ENCODE data around the gene FUOM. TPM values are rescaled to one million over a fixed set of nuclear protein-coding genes. Genes with fewer than 3 reads are reported as not detected.

The FUOM gene
- total and polyA plus RNA-seq, 2 of the 8 experiments (the other 6 are each of a cell fraction or from before 2014, with no cell fraction given), result 22.0 to 30.4 TPM

DNA sequence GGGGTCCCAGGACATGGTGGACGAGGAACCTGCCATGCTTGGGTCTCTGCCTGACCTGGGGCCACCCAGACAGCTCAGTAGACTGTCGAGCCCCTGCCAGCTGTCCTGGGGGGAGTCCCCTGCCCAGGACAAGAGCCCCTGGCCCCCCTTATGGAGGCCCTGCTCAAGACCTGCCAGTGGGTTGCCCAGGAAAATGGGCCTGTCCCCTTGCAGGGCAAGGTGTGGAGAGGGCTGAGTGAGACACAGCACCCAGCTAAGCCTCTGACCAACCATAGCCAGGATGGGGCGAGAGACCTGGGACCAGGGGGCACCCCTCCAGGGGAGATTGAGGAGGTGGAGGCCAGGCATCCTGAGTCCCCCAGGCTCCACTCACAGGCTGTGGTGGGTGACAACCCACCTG lies 1.8 kb downstream of the FUOM start:
- Histone ChIP-seq H4K8ac (ENCODE audit: extremely low read depth, insufficient read depth, low read length) (no peak overlapping the region), H3K23ac (ENCODE audit: insufficient read length) (no peak overlapping the region), H3K4ac (replicated peaks; ENCODE audit: insufficient read length, low read depth, low read length) (no peak overlapping the region), H4K91ac (replicated peaks; ENCODE audit: insufficient read length, low read length) (no peak overlapping the region), H4K5ac (ENCODE audit: insufficient read length, low read depth, low read length) (no peak overlapping the region), H3K56ac (replicated peaks; ENCODE audit: insufficient read length, low read depth, low read length) (no peak overlapping the region), H3K4me2 (ENCODE audit: insufficient read depth in 1 of 2, low read depth in 2 of 2, low read length in 2 of 2) (peak overlapping the region in 1 of 2 experiments; percentile 1; a peak in 1 of 4 replicates), H2BK12ac (ENCODE audit: low read depth, low read length) (no peak overlapping the region), H3K79me1 (ENCODE audit: low read depth, low read length) (no peaks in the 10 kb centered on the region; the same call in 1 of the 2 replicates), H3K4me1 (replicated peaks in 1 of 4; ENCODE audit: control insufficient read depth in 3 of 4, insufficient read depth in 4 of 4, low read length in 3 of 4) (peaks cover 0 to 10% (median 5%) of the 10 kb centered on the region in 4 experiments; a peak in 4 of 7 replicates), H3K14ac (ENCODE audit: insufficient read length) (no peak overlapping the region), H3K9me3 (ENCODE audit: insufficient read depth in 2 of 2, low read depth in 1 of 2, low read length in 1 of 2) (no peaks in the 10 kb centered on the region), H2BK120ac (replicated peaks; ENCODE audit: low read depth, low read length) (no peak overlapping the region), H3K79me2 (ENCODE audit: control insufficient read depth in 1 of 2, insufficient read depth in 2 of 2, low read length in 2 of 2) (no peaks in the 10 kb centered on the region), H3K27ac (ENCODE audit: low read depth, low read length) (no peak overlapping the region), H2AFZ (ENCODE audit: low read length) (no peak overlapping the region), H3K36me3 (ENCODE audit: control insufficient read depth in 2 of 4, insufficient read depth in 4 of 4, low read length in 3 of 4) (no peaks in the 10 kb centered on the region; a peak in 2 of 8 replicates), H2BK15ac (ENCODE audit: low read length) (no peak overlapping the region), H3K4me3 (ENCODE audit: extremely low read depth in 1 of 4, insufficient read depth in 2 of 4, low read depth in 3 of 4, low read length in 4 of 4) (no peak overlapping the region), H2AK5ac (ENCODE audit: low read depth, low read length) (no peak overlapping the region), H3K18ac (ENCODE audit: extremely low read depth, low read length) (no peak overlapping the region), H4K20me1 (replicated peaks in 1 of 2; ENCODE audit: control insufficient read depth in 1 of 2, insufficient read depth in 2 of 2, low read length in 2 of 2) (peaks cover 3 to 17% of the 10 kb centered on the region in 2 experiments), H3K27me3 (replicated peaks in 1 of 4; ENCODE audit: control insufficient read depth in 3 of 4, extremely low read depth in 1 of 4, insufficient read depth in 3 of 4, low read length in 3 of 4) (peaks cover 0 to 19% (median 7%) of the 10 kb centered on the region in 4 experiments; a peak in 5 of 7 replicates), H2BK20ac (ENCODE audit: low read length) (no peak overlapping the region), H3K9ac (replicated peaks in 1 of 4; ENCODE audit: extremely low read depth in 1 of 4, low read depth in 3 of 4, low read length in 3 of 4) (no peak overlapping the region), H2BK5ac (ENCODE audit: low read depth, low read length) (no peak overlapping the region), H3K23me2 (ENCODE audit: low read depth, low read length) (peaks cover 6% of the 10 kb centered on the region; the same call in 1 of the 2 replicates)
- FAIRE-seq, result no peak
- WGBS, 2 experiments (ENCODE audit: extremely low coverage in 1 of 2, insufficient coverage in 1 of 2, insufficient read length in 1 of 2, insufficient replicate concordance in 2 of 2, low coverage in 1 of 2, low lambda C conversion rate in 2 of 2, missing lambda C conversion rate in 1 of 2), result 91% methylated on average over 3 of the region's 3 CpGs; no CpG with 5 or more reads in 1 of the 2 experiments
- ChIA-PET CTCF (ENCODE audit: partially characterized antibody) (interaction anchor here (4.9 kb wide), 1 partner anchor 27 kb away, joined by 57 read pairs; no protein-coding TSS in a partner anchor), POLR2A (ENCODE audit: partially characterized antibody) (interaction anchor here (1.0 to 5.0 kb wide), 2 partner anchors 9 to 35 kb away, joined by 3 to 38 read pairs; partner anchors contain the start of gene PRAP1)
- DNase-seq (ENCODE audit: low read depth in 1 of 2, low spot score in 2 of 2), result no peak
- TF ChIP-seq GABPA (IDR thresholded peaks at IDR 0.05; ENCODE audit: borderline replicate concordance, insufficient read depth, low read length), result no peak
